ENCODE results near the gene EFCAB12. TPM values are rescaled to one million over a fixed set of nuclear protein-coding genes. Genes with fewer than 3 reads are reported as not detected.

The EFCAB12 gene
- total and polyA plus RNA-seq, 2 of the 13 experiments (the other 11 are each of a cell fraction or from before 2014, with no cell fraction given): 0.31 to 2.4 TPM

DNA sequence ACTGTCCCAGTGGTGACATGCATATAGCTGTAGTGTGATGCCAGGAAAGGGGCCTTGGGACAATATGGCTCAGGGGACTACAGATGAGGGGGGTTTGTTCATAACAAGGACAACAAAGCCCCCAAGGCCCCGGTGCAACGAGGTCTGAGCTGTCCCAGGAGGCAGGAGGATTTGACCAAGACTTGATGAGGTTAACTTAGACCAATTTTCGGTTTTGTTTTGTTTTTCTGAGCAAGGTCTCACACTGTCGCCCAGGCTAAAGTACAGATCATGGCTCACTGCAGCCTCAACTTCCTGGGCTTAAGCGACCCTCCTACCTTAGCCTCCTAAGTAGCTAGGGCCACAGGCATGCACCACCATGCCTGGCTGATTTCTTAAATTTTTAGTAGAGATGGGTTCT, 23.8 kb downstream of the EFCAB12 start (continued):
- TF ChIP-seq, protein P1, sequence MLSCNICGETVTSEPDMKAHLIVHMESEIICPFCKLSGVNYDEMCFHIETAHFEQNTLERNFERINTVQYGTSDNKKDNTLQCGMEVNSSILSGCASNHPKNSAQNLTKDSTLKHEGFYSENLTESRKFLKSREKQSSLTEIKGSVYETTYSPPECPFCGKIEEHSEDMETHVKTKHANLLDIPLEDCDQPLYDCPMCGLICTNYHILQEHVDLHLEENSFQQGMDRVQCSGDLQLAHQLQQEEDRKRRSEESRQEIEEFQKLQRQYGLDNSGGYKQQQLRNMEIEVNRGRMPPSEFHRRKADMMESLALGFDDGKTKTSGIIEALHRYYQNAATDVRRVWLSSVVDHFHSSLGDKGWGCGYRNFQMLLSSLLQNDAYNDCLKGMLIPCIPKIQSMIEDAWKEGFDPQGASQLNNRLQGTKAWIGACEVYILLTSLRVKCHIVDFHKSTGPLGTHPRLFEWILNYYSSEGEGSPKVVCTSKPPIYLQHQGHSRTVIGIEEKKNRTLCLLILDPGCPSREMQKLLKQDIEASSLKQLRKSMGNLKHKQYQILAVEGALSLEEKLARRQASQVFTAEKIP (CRISPR knock-in tag; IDR thresholded peaks at IDR 0.05; ENCODE audit: borderline replicate concordance): no peak
- TF ChIP-seq, protein P2, sequence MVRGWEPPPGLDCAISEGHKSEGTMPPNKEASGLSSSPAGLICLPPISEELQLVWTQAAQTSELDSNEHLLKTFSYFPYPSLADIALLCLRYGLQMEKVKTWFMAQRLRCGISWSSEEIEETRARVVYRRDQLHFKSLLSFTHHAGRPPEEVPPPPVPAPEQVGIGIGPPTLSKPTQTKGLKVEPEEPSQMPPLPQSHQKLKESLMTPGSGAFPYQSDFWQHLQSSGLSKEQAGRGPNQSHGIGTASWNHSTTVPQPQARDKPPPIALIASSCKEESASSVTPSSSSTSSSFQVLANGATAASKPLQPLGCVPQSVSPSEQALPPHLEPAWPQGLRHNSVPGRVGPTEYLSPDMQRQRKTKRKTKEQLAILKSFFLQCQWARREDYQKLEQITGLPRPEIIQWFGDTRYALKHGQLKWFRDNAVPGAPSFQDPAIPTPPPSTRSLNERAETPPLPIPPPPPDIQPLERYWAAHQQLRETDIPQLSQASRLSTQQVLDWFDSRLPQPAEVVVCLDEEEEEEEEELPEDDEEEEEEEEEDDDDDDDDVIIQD (CRISPR knock-in tag; IDR thresholded peaks at IDR 0.05; ENCODE audit: low read depth): no peak
- TF ChIP-seq PTBP1 (IDR thresholded peaks at IDR 0.05; ENCODE audit: low read depth, low read length, poor library complexity, severe bottlenecking): no peak

DNA sequence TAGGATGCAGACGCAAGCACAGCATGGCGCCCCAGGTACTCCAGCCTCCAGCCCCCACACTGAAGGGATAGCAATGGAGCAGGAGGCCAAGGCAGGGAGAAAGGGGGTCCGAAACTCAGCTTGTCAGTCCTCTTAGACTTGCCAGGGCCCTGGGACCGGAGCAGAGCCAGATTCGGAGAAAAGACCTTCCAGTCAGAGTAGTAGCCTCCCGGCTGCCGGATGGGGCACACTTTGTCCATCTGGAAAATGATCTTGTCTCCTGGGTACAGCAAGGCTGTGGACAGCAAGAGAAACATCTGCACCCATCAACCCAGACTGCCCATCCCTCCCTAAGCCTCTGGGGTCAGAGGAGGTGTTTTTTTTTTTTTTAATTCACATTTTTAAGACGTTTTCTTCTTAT, 24.3 kb downstream of the EFCAB12 start:
- H3K79me2 ChIP-seq (ENCODE audit: insufficient read depth, low read length): peaks cover 2% of the 10 kb centered on the region
- no peak for ATAC-seq
- no TSS peak for BruUV-seq (replicated peaks)
- no peaks in the 10 kb centered on the region for H3K9me3 ChIP-seq (ENCODE audit: low read length)
- ChIA-PET CTCF (ENCODE audit: low intra/inter-chr PET ratio, low total read pairs) (no interaction called here), POLR2A (no interaction called here)
- FAIRE-seq: no peak
- H4K20me1 ChIP-seq (ENCODE audit: insufficient read depth, low read length): no peaks in the 10 kb centered on the region
- H3K36me3 ChIP-seq (replicated peaks in 1 of 2; ENCODE audit: control insufficient read depth in 1 of 2, insufficient read depth in 2 of 2, low read length in 2 of 2): 0 out of 5 replicates have a peak, but pooled peaks cover 0 to 2% of the 10 kb centered on the region in 2 experiments
- H2AFZ ChIP-seq (ENCODE audit: low read length): no peak overlapping the region
- DNase-seq (ENCODE audit: low spot score): no peak
- no peak overlapping the region for H3K4me3 ChIP-seq (replicated peaks in 1 of 3; ENCODE audit: insufficient read depth in 1 of 3, low read depth in 2 of 3, low read length in 3 of 3)
- H3K4me1 ChIP-seq (ENCODE audit: insufficient read depth, low read length): peaks cover 34% of the 10 kb centered on the region
- no peak overlapping the region for H3K27ac ChIP-seq (ENCODE audit: extremely low read length, insufficient read depth, low read length)
- in situ Hi-C loops (cut with HindIII; ENCODE audit: extremely low pct_ligation_motif_present, low pct_unique_long_range_greater_than_20kb) (no loop called here), intact Hi-C loops (cut with micrococcal nuclease; ENCODE audit: unreplicated experiment) (no loop called here)
- no peaks in the 10 kb centered on the region; a peak in 1 of 5 replicates for H3K27me3 ChIP-seq (ENCODE audit: control insufficient read depth in 1 of 2, insufficient read depth in 2 of 2, low read length in 2 of 2)
- 82% methylated on average over 8 of the region's 8 CpGs for WGBS (ENCODE audit: low lambda C conversion rate)
- H3K4me2 ChIP-seq (ENCODE audit: low read depth, low read length): no peak overlapping the region
- no peak overlapping the region for H3K9ac ChIP-seq (ENCODE audit: insufficient read depth, low read depth, low read length)
- TF ChIP-seq NPAS2 (CRISPR knock-in tag; IDR thresholded peaks at IDR 0.05; ENCODE audit: borderline replicate concordance) (no peak), POLR2G (IDR thresholded peaks at IDR 0.05; ENCODE audit: low read depth, low read length) (no peak), ZKSCAN5 (CRISPR knock-in tag; IDR thresholded peaks at IDR 0.05) (no peak), HMG20B (CRISPR knock-in tag; conservative IDR thresholded peaks at IDR 0.05) (no peak), PHF21A (CRISPR knock-in tag; IDR thresholded peaks at IDR 0.05) (no peak), ZNF30 (CRISPR knock-in tag; IDR thresholded peaks at IDR 0.05) (no peak)
- TF ChIP-seq, protein P3, sequence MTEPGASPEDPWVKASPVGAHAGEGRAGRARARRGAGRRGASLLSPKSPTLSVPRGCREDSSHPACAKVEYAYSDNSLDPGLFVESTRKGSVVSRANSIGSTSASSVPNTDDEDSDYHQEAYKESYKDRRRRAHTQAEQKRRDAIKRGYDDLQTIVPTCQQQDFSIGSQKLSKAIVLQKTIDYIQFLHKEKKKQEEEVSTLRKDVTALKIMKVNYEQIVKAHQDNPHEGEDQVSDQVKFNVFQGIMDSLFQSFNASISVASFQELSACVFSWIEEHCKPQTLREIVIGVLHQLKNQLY (CRISPR knock-in tag; IDR thresholded peaks at IDR 0.05): no peak
- TF ChIP-seq, protein P4, sequence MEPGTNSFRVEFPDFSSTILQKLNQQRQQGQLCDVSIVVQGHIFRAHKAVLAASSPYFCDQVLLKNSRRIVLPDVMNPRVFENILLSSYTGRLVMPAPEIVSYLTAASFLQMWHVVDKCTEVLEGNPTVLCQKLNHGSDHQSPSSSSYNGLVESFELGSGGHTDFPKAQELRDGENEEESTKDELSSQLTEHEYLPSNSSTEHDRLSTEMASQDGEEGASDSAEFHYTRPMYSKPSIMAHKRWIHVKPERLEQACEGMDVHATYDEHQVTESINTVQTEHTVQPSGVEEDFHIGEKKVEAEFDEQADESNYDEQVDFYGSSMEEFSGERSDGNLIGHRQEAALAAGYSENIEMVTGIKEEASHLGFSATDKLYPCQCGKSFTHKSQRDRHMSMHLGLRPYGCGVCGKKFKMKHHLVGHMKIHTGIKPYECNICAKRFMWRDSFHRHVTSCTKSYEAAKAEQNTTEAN (CRISPR knock-in tag; conservative IDR thresholded peaks at IDR 0.05): no peak

Measured in HepG2 (cell line).